IMR-90 (cell line): ENCODE measurements around the gene CYRIA. TPM values are rescaled to one million over a fixed set of nuclear protein-coding genes. Genes with fewer than 3 reads are reported as not detected.

Source experiments
- ATAC-seq: fragments of 200-7000 bp; cut with Tn5 transposase; 2 replicates; pipeline ENCODE4 v1.9.1; 2020; ENCODE audit warnings: low read depth, mild to moderate bottlenecking, moderate library complexity
- BruUV-seq: library from RNA; stranded (reverse); fragments of 400-500 nt; replicated peaks from 2 replicates; lab custom pipeline; 2021; lab: Mats Ljungman, UMichigan
- CTCF ChIA-PET: fragments of 300-600 bp; formaldehyde crosslinking; extraction: SDS; loops from one replicate; lab custom pipeline; 2021; ENCODE audit warnings: antibody characterized with exemption; lab: Yijun Ruan, JAX
- POLR2A ChIA-PET: fragments of 300-600 bp; sonication (Branson Sonifier 250); formaldehyde crosslinking; loops from one replicate; lab custom pipeline; 2022; ENCODE audit warnings: antibody characterized with exemption; ENCODE audit not compliant: unreplicated experiment; lab: Charles Lee
- DNase-seq: peaks from one replicate; pipeline ENCODE4 v3.0.0; 2013
- H2AFZ ChIP-seq: replicated peaks from 2 replicates; pipeline ENCODE3; 2013; ENCODE audit warnings: low read length, mild to moderate bottlenecking; ENCODE audit not compliant: poor library complexity
- H2AK5ac ChIP-seq: 2 replicates; pipeline ENCODE4 v1.6.1; 2013; ENCODE audit warnings: low read depth, low read length, inconsistent platforms
- H2AK9ac ChIP-seq: replicated peaks from 2 replicates; pipeline ENCODE3; 2013; ENCODE audit warnings: mild to moderate bottlenecking, low read depth, low read length, moderate library complexity; ENCODE audit not compliant: poor library complexity
- H2BK120ac ChIP-seq: 2 replicates; pipeline ENCODE4 v1.6.1; 2013; ENCODE audit warnings: low read depth, low read length, inconsistent platforms
- H2BK15ac ChIP-seq: 3 replicates; pipeline ENCODE4 v1.6.1; 2013; ENCODE audit warnings: low read depth, low read length, inconsistent platforms
- H2BK20ac ChIP-seq: 2 replicates; pipeline ENCODE4 v1.6.1; 2013; ENCODE audit warnings: low read depth, mild to moderate bottlenecking, inconsistent platforms, low read length, moderate library complexity
- H2BK5ac ChIP-seq: 2 replicates; pipeline ENCODE4 v1.6.1; 2013; ENCODE audit warnings: mild to moderate bottlenecking, low read depth, low read length, inconsistent platforms; ENCODE audit not compliant: poor library complexity, severe bottlenecking
- H3K14ac ChIP-seq: replicated peaks from 2 replicates; pipeline ENCODE4 v1.6.1; 2013; ENCODE audit warnings: low read depth, low read length, inconsistent platforms
- H3K18ac ChIP-seq: 2 replicates; pipeline ENCODE4 v1.6.1; 2013; ENCODE audit warnings: low read depth, low read length, control low read depth
- H3K23ac ChIP-seq: 2 replicates; pipeline ENCODE4 v1.6.1; 2013; ENCODE audit warnings: low read depth, low read length, inconsistent platforms
- H3K27ac ChIP-seq: 2 replicates; pipeline ENCODE4 v1.5.1; 2013; ENCODE audit warnings: mild to moderate bottlenecking, control low read depth, low read length; ENCODE audit not compliant: insufficient read depth
- H3K27me3 ChIP-seq: 2 replicates; pipeline ENCODE4 v1.6.1; 2013; ENCODE audit warnings: low read length; ENCODE audit not compliant: control insufficient read depth, insufficient read depth
- H3K36me3 ChIP-seq: 2 replicates; pipeline ENCODE4 v1.6.1; 2013; ENCODE audit warnings: low read length, mixed read lengths; ENCODE audit not compliant: control insufficient read depth, insufficient read depth
- H3K4ac ChIP-seq: 2 replicates; pipeline ENCODE4 v1.6.1; 2013; ENCODE audit warnings: low read depth, low read length, inconsistent platforms
- H3K4me1 ChIP-seq: 2 replicates; pipeline ENCODE4 v1.6.1; 2013; ENCODE audit warnings: low read length, mixed read lengths; ENCODE audit not compliant: control insufficient read depth, insufficient read depth
- H3K4me2 ChIP-seq: 2 replicates; pipeline ENCODE4 v1.6.1; 2013; ENCODE audit warnings: low read depth, mild to moderate bottlenecking, control low read depth, low read length, moderate library complexity
- H3K4me3 ChIP-seq: 2 replicates; pipeline ENCODE4 v1.5.1; 2013; ENCODE audit warnings: low read depth, mild to moderate bottlenecking, control low read depth, low read length, moderate library complexity; ENCODE audit not compliant: insufficient read depth
- H3K56ac ChIP-seq: 2 replicates; pipeline ENCODE4 v1.6.1; 2013; ENCODE audit warnings: low read length, inconsistent platforms; ENCODE audit not compliant: insufficient read depth; ENCODE audit errors: extremely low read depth
- H3K79me1 ChIP-seq, 2 experiments: 2 replicates each; pipeline ENCODE4 v1.6.1; 2013; ENCODE audit warnings: low read length in 2 of 2, inconsistent platforms in 1 of 2, low read depth in 1 of 2
- H3K9ac ChIP-seq: 2 replicates; pipeline ENCODE4 v1.6.1; 2013; ENCODE audit warnings: low read depth, low read length, control low read depth
- H3K9me1 ChIP-seq: 2 replicates; pipeline ENCODE4 v1.6.1; 2013; ENCODE audit warnings: low read length, inconsistent platforms; ENCODE audit not compliant: insufficient read depth
- H3K9me3 ChIP-seq: 2 replicates; pipeline ENCODE4 v1.6.1; 2013; ENCODE audit warnings: low read length; ENCODE audit not compliant: control insufficient read depth, insufficient read depth
- H4K20me1 ChIP-seq: 2 replicates; pipeline ENCODE4 v1.6.1; 2013; ENCODE audit warnings: low read length, inconsistent platforms; ENCODE audit not compliant: insufficient read depth
- H4K5ac ChIP-seq: 2 replicates; pipeline ENCODE4 v1.6.1; 2013; ENCODE audit warnings: mild to moderate bottlenecking, low read depth, low read length, control low read depth
- H4K8ac ChIP-seq, 2 experiments: 2 replicates each; pipeline ENCODE4 v1.6.1; 2013; ENCODE audit warnings: low read depth in 2 of 2, low read length in 2 of 2, control low read depth in 1 of 2, inconsistent platforms in 1 of 2
- H4K91ac ChIP-seq: 2 replicates; pipeline ENCODE4 v1.6.1; 2013; ENCODE audit warnings: low read depth, low read length, inconsistent platforms; ENCODE audit not compliant: insufficient read depth
- BHLHE40 ChIP-seq: fragments of 150-350 bp; IDR thresholded peaks from 2 replicates; pipeline ENCODE4 v1.6.1; 2016; ENCODE audit warnings: mild to moderate bottlenecking, low read depth, low read length
- MAFK ChIP-seq: IDR thresholded peaks from 2 replicates; pipeline ENCODE4 v1.6.1; 2012; ENCODE audit warnings: low read depth, low read length, improper control_type of control experiment
- WGBS, 2 experiments: methylation state at CpG; one replicate each; pipeline versions ENCODE4 v1.1.5 to v1.1.7; 2013; ENCODE audit warnings: missing lambda C conversion rate in 2 of 2; ENCODE audit not compliant: insufficient read length in 1 of 2; ENCODE audit errors: extremely low coverage in 2 of 2; 5-methylcytosine and 5-hydroxymethylcytosine counted together
- dilution Hi-C: fragments of 300-500 bp; cut with HindIII; formaldehyde crosslinking; loops from one replicate; pipeline ENCODE4 v1.14.3; 2018; ENCODE audit warnings: low sequenced_read_pairs; ENCODE audit not compliant: unreplicated experiment
- in situ Hi-C: fragments of 300-500 bp; cut with MboI; formaldehyde crosslinking; loops from 3 replicates; pipeline ENCODE4 v1.14.3; 2019; ENCODE audit warnings: low sequenced_read_pairs, inconsistent platforms, mixed read lengths
- intact Hi-C: fragments of 100-400 bp; cut with micrococcal nuclease; formaldehyde crosslinking; loops from 2 replicates; pipeline ENCODE4 v1.10.0; 2022
- polyA plus RNA-seq, 3 experiments: library from polyadenylated mRNA; depleted of rRNA; stranded (reverse); fragments of >200 nt; gene quantifications; 2 replicates each; pipeline ENCODE4 v1.2.3, GENCODE V29; 2012; ENCODE audit warnings: low replicate concordance in 1 of 3
- total RNA-seq: library from RNA; depleted of rRNA; stranded (reverse); fragments of >200 nt; gene quantifications from 2 replicates; pipeline ENCODE4 v1.2.3, GENCODE V29; 2012

The CYRIA gene
- total and polyA plus RNA-seq, 2 of the 4 experiments (the other 2 are of a cell fraction): 1.7 to 3.8 TPM

DNA sequence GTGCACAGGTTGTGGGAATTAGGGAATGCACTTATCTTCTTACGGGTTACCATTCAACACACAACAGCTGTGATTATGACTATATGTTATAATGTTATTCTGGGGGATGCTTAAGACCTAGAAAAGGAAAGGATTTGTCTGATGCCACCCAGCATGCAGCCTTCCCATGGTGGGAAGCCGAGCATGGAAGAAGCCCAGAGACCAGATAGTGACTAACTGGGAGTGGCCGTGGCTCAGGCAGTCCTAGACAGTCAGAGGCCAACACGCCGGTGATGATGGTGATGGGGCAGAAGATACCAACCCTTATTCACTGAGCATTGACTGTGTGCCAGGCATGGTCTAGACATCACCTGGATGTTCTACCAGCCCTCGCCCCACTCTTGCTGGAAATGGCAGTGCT is 35.9 kb downstream of the CYRIA start:
- no peaks in the 10 kb centered on the region for H3K36me3 ChIP-seq
- no peaks in the 10 kb centered on the region for H3K79me1 ChIP-seq
- H3K56ac ChIP-seq: no peak overlapping the region
- H4K91ac ChIP-seq: no peak overlapping the region
- H2BK20ac ChIP-seq: no peak overlapping the region
- no peak overlapping the region for H3K23ac ChIP-seq
- H3K14ac ChIP-seq: no peak overlapping the region
- peaks cover 30% of the 10 kb centered on the region for H3K4me1 ChIP-seq
- intact Hi-C loops: loop anchor here (10.0 kb wide), 1 partner anchor 895 kb away; no protein-coding TSS in a partner anchor
- ChIA-PET POLR2A (no interaction called here), CTCF (no interaction called here)
- BruUV-seq: no TSS peak
- DNase-seq: no peak
- no peaks in the 10 kb centered on the region for H3K27me3 ChIP-seq
- no peak overlapping the region for H2BK5ac ChIP-seq
- no peaks in the 10 kb centered on the region for H4K20me1 ChIP-seq
- no peak overlapping the region for H2AFZ ChIP-seq
- H2AK5ac ChIP-seq: no peak overlapping the region
- H3K4me3 ChIP-seq: no peak overlapping the region
- H2AK9ac ChIP-seq: no peak overlapping the region
- H3K9ac ChIP-seq: no peak overlapping the region
- no peaks in the 10 kb centered on the region for H3K9me3 ChIP-seq
- H3K18ac ChIP-seq: no peak overlapping the region
- in situ Hi-C loops: no loop called here
- no peak for ATAC-seq
- H3K9me1 ChIP-seq: peaks cover 4% of the 10 kb centered on the region; the same call in 1 of the 2 replicates
- no peak overlapping the region for H2BK120ac ChIP-seq
- no peak overlapping the region for H3K27ac ChIP-seq
- WGBS, 2 experiments: 96% methylated on average over 4 of the region's 6 CpGs; no CpG with 5 or more reads in 1 of the 2 experiments
- H3K4me2 ChIP-seq: no peak overlapping the region
- no peak overlapping the region for H2BK15ac ChIP-seq
- dilution Hi-C loops: no loop called here
- H3K4ac ChIP-seq: no peak overlapping the region
- H4K5ac ChIP-seq: no peak overlapping the region
- no peak for TF ChIP-seq BHLHE40
- TF ChIP-seq MAFK: no peak
- no peak overlapping the region for H4K8ac ChIP-seq
